ENCODE measurements around the gene COMT. TPM values are rescaled to one million over a fixed set of nuclear protein-coding genes. Genes with fewer than 3 reads are reported as not detected.

COMT gene
- total and polyA plus RNA-seq, 4 donors = 75.3 to 430 (median 146) TPM

- H3K4me1 ChIP-seq (ENCODE audit: control insufficient read depth in 4 of 4, insufficient read depth in 4 of 4, low read length in 3 of 4) = peaks cover 23 to 46% (median 38%) of the 10 kb centered on the region in 4 donors
- 93% methylated on average over 50 of the region's 50 CpGs for WGBS
- peak overlapping the region; percentile 85 to 91 for H3K27ac ChIP-seq (ENCODE audit: low read depth in 1 of 2, low read length in 2 of 2)
- peaks cover 0 to 5% (median 2%) of the 10 kb centered on the region in 4 donors for H3K36me3 ChIP-seq (ENCODE audit: control insufficient read depth in 4 of 4, insufficient read depth in 3 of 4, low read depth in 1 of 4, low read length in 3 of 4)
- H3K9ac ChIP-seq (ENCODE audit: low read depth in 1 of 2, low read length in 2 of 2) = no peak overlapping the region
- H3K4me3 ChIP-seq (ENCODE audit: low read depth in 1 of 3, low read length in 3 of 3) = no peak overlapping the region
- no peaks in the 10 kb centered on the region for H3K27me3 ChIP-seq (ENCODE audit: control insufficient read depth in 4 of 4, insufficient read depth in 4 of 4, low read length in 3 of 4)
- no peak for DNase-seq (ENCODE audit: low spot score)
- no peaks in the 10 kb centered on the region for H3K9me3 ChIP-seq (ENCODE audit: control insufficient read depth in 4 of 4, low read length in 3 of 4)
- TF ChIP-seq TAF1 (conservative IDR thresholded peaks at IDR 0.05) (no peak), REST (IDR thresholded peaks at IDR 0.05) (no peak), ZBTB33 (IDR thresholded peaks at IDR 0.05) (no peak), NR2F2 (IDR thresholded peaks at IDR 0.05) (no peak), SP1 (IDR thresholded peaks at IDR 0.05) (no peak), CTCF (IDR thresholded peaks at IDR 0.05; ENCODE audit: low read depth, low read length, missing input control) (no peak), JUND (IDR thresholded peaks at IDR 0.05) (no peak), HNF4A (conservative IDR thresholded peaks at IDR 0.05) (no peak), RAD21 (IDR thresholded peaks at IDR 0.05) (no peak), FOXA2 (IDR thresholded peaks at IDR 0.05) (no peak), GABPA (IDR thresholded peaks at IDR 0.05 in 1 of 2, conservative IDR thresholded peaks at IDR 0.05 in 1 of 2) (no peak), MAX (IDR thresholded peaks at IDR 0.05) (no peak), YY1 (IDR thresholded peaks at IDR 0.05) (no peak), EGR1 (IDR thresholded peaks at IDR 0.05; ENCODE audit: low read depth in 2 of 2) (no peak), FOXA1 (IDR thresholded peaks at IDR 0.05) (no peak), HNF4G (IDR thresholded peaks at IDR 0.05) (no peak), RXRA (IDR thresholded peaks at IDR 0.05) (no peak), ATF3 (IDR thresholded peaks at IDR 0.05) (no peak)
Observed at GRCh38 chr22:19972652-19973550, 31.3 kb downstream of the COMT start.

All from liver (tissue), 9 donors.